Testis (tissue), 3 donors: ENCODE measurements around the gene NOC2L. TPM values are rescaled to one million over a fixed set of nuclear protein-coding genes. Genes with fewer than 3 reads are reported as not detected.

Experiments
- DNase-seq: peaks from one replicate; pipeline ENCODE4 v3.0.0-alpha.2; 2019
- H3K27ac ChIP-seq, 2 donors: fragments of 200-600 bp; sonication (generic); one replicate each; pipeline ENCODE4 v1.5.1; 2019
- H3K27me3 ChIP-seq: fragments of 200-600 bp; sonication (generic); one replicate; pipeline ENCODE4 v1.5.1; 2019
- H3K36me3 ChIP-seq: fragments of 200-600 bp; sonication (generic); one replicate; pipeline ENCODE4 v1.5.1; 2017; ENCODE audit warnings: low read depth; ENCODE audit errors: missing control alignments
- H3K4me1 ChIP-seq: fragments of 200-600 bp; sonication (generic); one replicate; pipeline ENCODE4 v1.5.1; 2019
- H3K4me3 ChIP-seq, 2 donors: fragments of 200-600 bp; sonication (generic); one replicate each; pipeline ENCODE4 v1.5.1; 2017 to 2019
- H3K9me3 ChIP-seq: fragments of 200-600 bp; sonication (generic); one replicate; pipeline ENCODE4 v1.5.1; 2017
- CTCF ChIP-seq, 3 experiments: fragments of 450-650 bp in 2 of 3; fragments of 200-600 bp in 1 of 3; sonication (generic) in 1 of 3; IDR thresholded peaks; one replicate each; pipeline ENCODE4 v1.5.1; 2016 to 2019; ENCODE audit warnings: antibody characterized with exemption in 3 of 3, mild to moderate bottlenecking in 2 of 3, moderate library complexity in 1 of 3
- POLR2A ChIP-seq: fragments of 450-650 bp; IDR thresholded peaks from one replicate; pipeline ENCODE4 v1.6.1; 2017; ENCODE audit warnings: antibody characterized with exemption, mild to moderate bottlenecking, moderate library complexity
- WGBS, 2 donors: methylation state at CpG; one replicate each; pipeline ENCODE4 v1.1.5; 2018; 5-methylcytosine and 5-hydroxymethylcytosine counted together
- intact Hi-C: fragments of 100-400 bp; cut with DNase I; formaldehyde crosslinking; loops from one replicate; pipeline ENCODE4 v1.15.1; 2023; ENCODE audit warnings: low total_unique reads
- polyA plus RNA-seq: library from polyadenylated mRNA; stranded (reverse); fragments of 350-450 nt; fragmentation: Illumina TruSeq; extraction: RNeasy Lipid Tissue Mini Kit (QIAGEN cat#74804); gene quantifications from one replicate; pipeline ENCODE4 v1.2.3, GENCODE V29; 2014; ENCODE audit warnings: low read depth, low replicate concordance; ENCODE audit not compliant: insufficient read depth
- total RNA-seq, 2 donors: library from RNA; depleted of rRNA; stranded (reverse); fragments of >200 nt; gene quantifications; one replicate each; pipeline ENCODE4 v1.2.3, GENCODE V29; 2016

Gene NOC2L
- total and polyA plus RNA-seq, 3 donors from 2014 or later, result 78.3 to 94.0 (median 82.5) TPM

GRCh38 chr1:975365-975764 is 16.3 kb upstream of the NOC2L start:
- TF ChIP-seq POLR2A (no peak), CTCF (IDR thresholded peaks at IDR 0.05) (no peak)
- H3K9me3 ChIP-seq, result no peaks in the 10 kb centered on the region
- 60 to 64% methylated on average over 4 to 9 of the region's 9 CpGs for WGBS, 2 donors
- H3K27me3 ChIP-seq, result no peaks in the 10 kb centered on the region
- H3K36me3 ChIP-seq, result no peaks in the 10 kb centered on the region
- no peak overlapping the region for H3K27ac ChIP-seq
- no peak overlapping the region for H3K4me3 ChIP-seq
- no peak for DNase-seq
- H3K4me1 ChIP-seq, result peaks cover 5% of the 10 kb centered on the region
- intact Hi-C loops, result loop anchor here (10.0 kb wide), 1 partner anchor 71 kb away; no protein-coding TSS in a partner anchor

GRCh38 chr1:974687-975328 is 15.8 kb upstream of the NOC2L start:
- intact Hi-C loops, result loop anchor here (10.0 kb wide), 1 partner anchor 70 kb away; no protein-coding TSS in a partner anchor
- 70 to 78% methylated on average over 15 to 17 of the region's 17 CpGs for WGBS, 2 donors
- no peaks in the 10 kb centered on the region for H3K9me3 ChIP-seq
- no peak overlapping the region for H3K4me3 ChIP-seq
- no peaks in the 10 kb centered on the region for H3K36me3 ChIP-seq
- TF ChIP-seq CTCF (IDR thresholded peaks at IDR 0.05) (no peak), POLR2A (no peak)
- peaks cover 5% of the 10 kb centered on the region for H3K4me1 ChIP-seq
- no peak overlapping the region for H3K27ac ChIP-seq
- no peaks in the 10 kb centered on the region for H3K27me3 ChIP-seq
- DNase-seq, result no peak

- no peak for DNase-seq
- 79 to 84% methylated on average over 4 to 11 of the region's 11 CpGs for WGBS, 2 donors
- H3K9me3 ChIP-seq, result no peaks in the 10 kb centered on the region
- H3K27me3 ChIP-seq, result no peaks in the 10 kb centered on the region
- TF ChIP-seq CTCF (IDR thresholded peaks at IDR 0.05) (no peak), POLR2A (no peak)
- no peak overlapping the region for H3K27ac ChIP-seq
- H3K36me3 ChIP-seq, result no peaks in the 10 kb centered on the region
- H3K4me1 ChIP-seq, result peaks cover 5% of the 10 kb centered on the region
- H3K4me3 ChIP-seq, result no peak overlapping the region
- intact Hi-C loops, result loop anchor here (10.0 kb wide), 1 partner anchor 69 kb away; no protein-coding TSS in a partner anchor
These were observed 15.2 kb upstream of the NOC2L start for GRCh38 chr1:974293-974640.

GRCh38 chr1:973459-974292 is 14.6 kb upstream of the NOC2L start:
- Histone ChIP-seq H3K4me1 (peaks cover 5% of the 10 kb centered on the region), H3K27ac (no peak overlapping the region), H3K9me3 (no peaks in the 10 kb centered on the region), H3K4me3 (no peak overlapping the region), H3K27me3 (no peaks in the 10 kb centered on the region), H3K36me3 (no peaks in the 10 kb centered on the region)
- intact Hi-C loops, result loop anchor here (10.0 kb wide), 1 partner anchor 69 kb away; no protein-coding TSS in a partner anchor
- no peak for DNase-seq
- no peak for TF ChIP-seq POLR2A
- TF ChIP-seq CTCF (IDR thresholded peaks at IDR 0.05), result no peak
- 74 to 80% methylated on average over 11 to 27 of the region's 28 CpGs for WGBS, 2 donors
